WTC11 (cell line): ENCODE results near the gene CHST11. TPM values are rescaled to one million over a fixed set of nuclear protein-coding genes. Genes with fewer than 3 reads are reported as not detected.

Source experiments
- ATAC-seq: fragments of 200-7000 bp; cut with Tn5 transposase; 2 replicates; pipeline ENCODE4 v1.10.0; 2021; ENCODE audit warnings: mild to moderate bottlenecking, moderate library complexity
- CTCF ChIA-PET: fragments of 300-600 bp; sonication (Branson Sonifier 250); formaldehyde crosslinking; loops from one replicate; lab custom pipeline; 2021; ENCODE audit warnings: antibody characterized with exemption; lab: Charles Lee
- POLR2A ChIA-PET: fragments of 350-600 bp; sonication (Branson Sonifier 250); formaldehyde crosslinking; loops from one replicate; lab custom pipeline; 2021; ENCODE audit warnings: antibody characterized with exemption; lab: Charles Lee
- DNase-seq: peaks from one replicate; pipeline ENCODE4 v3.0.0; 2021; ENCODE audit warnings: low spot score
- H3K27ac Mint-ChIP-seq: 2 replicates; pipeline ENCODE4 v1.8.0; 2021; ENCODE audit warnings: mixed read lengths
- H3K27me3 Mint-ChIP-seq: 2 replicates; pipeline ENCODE4 v1.8.0; 2021; ENCODE audit warnings: low read depth, mild to moderate bottlenecking, moderate library complexity, mixed read lengths
- H3K36me3 Mint-ChIP-seq: 2 replicates; pipeline ENCODE4 v1.8.0; 2021; ENCODE audit warnings: mixed read lengths
- H3K4me1 Mint-ChIP-seq: 2 replicates; pipeline ENCODE4 v1.8.0; 2022; ENCODE audit warnings: mixed read lengths
- H3K4me3 Mint-ChIP-seq: 2 replicates; pipeline ENCODE4 v1.8.0; 2021; ENCODE audit warnings: mild to moderate bottlenecking, moderate library complexity, mixed read lengths
- H3K9me3 Mint-ChIP-seq: 2 replicates; pipeline ENCODE4 v1.8.0; 2021; ENCODE audit warnings: mixed read lengths
- ATF1 ChIP-seq: sonication (generic); formaldehyde crosslinking; IDR thresholded peaks from 2 replicates; pipeline ENCODE4 v1.8.1; 2023; ENCODE audit warnings: mild to moderate bottlenecking, moderate library complexity, missing genetic modification reagents
- ATF6 ChIP-seq: sonication (generic); formaldehyde crosslinking; IDR thresholded peaks from 2 replicates; pipeline ENCODE4 v1.8.1; 2023; ENCODE audit warnings: mild to moderate bottlenecking, missing genetic modification reagents
- CDX4 ChIP-seq: fragments of 250-450 bp; sonication (Bioruptor Pico); IDR thresholded peaks from 2 replicates; pipeline ENCODE4 v1.9.0; 2021; ENCODE audit warnings: moderate library complexity, mild to moderate bottlenecking, inconsistent platforms, borderline replicate concordance
- FOXP1 ChIP-seq: sonication (generic); formaldehyde crosslinking; IDR thresholded peaks from 2 replicates; pipeline ENCODE4 v1.8.0; 2022; ENCODE audit warnings: missing genetic modification reagents, mild to moderate bottlenecking, moderate library complexity, borderline replicate concordance
- GRHL2 ChIP-seq: fragments of 250-450 bp; sonication (Bioruptor Pico); IDR thresholded peaks from 2 replicates; pipeline ENCODE4 v1.8.0; 2022; ENCODE audit warnings: mild to moderate bottlenecking, moderate library complexity; ENCODE audit not compliant: insufficient replicate concordance, severe bottlenecking
- NFATC4 ChIP-seq: fragments of 250-450 bp; sonication (Bioruptor Pico); IDR thresholded peaks from 2 replicates; pipeline ENCODE4 v1.9.0; 2021; ENCODE audit warnings: mild to moderate bottlenecking
- TP53 ChIP-seq: sonication (generic); formaldehyde crosslinking; IDR thresholded peaks from 2 replicates; pipeline ENCODE4 v1.8.1; 2023; ENCODE audit warnings: mild to moderate bottlenecking, missing genetic modification reagents
- ZBTB43 ChIP-seq: sonication (generic); formaldehyde crosslinking; IDR thresholded peaks from 2 replicates; pipeline ENCODE4 v1.8.1; 2023; ENCODE audit warnings: mild to moderate bottlenecking, missing genetic modification reagents
- ZMAT4 ChIP-seq: fragments of 250-450 bp; sonication (Bioruptor Pico); IDR thresholded peaks from 2 replicates; pipeline ENCODE4 v1.9.0; 2021; ENCODE audit warnings: mild to moderate bottlenecking
- ZNF138 ChIP-seq: sonication (generic); formaldehyde crosslinking; conservative IDR thresholded peaks from 2 replicates; pipeline ENCODE4 v1.8.1; 2022; ENCODE audit warnings: mild to moderate bottlenecking, moderate library complexity, missing genetic modification reagents
- ZNF671 ChIP-seq: fragments of 250-450 bp; sonication (Bioruptor Pico); IDR thresholded peaks from 2 replicates; pipeline ENCODE4 v1.8.0; 2021; ENCODE audit warnings: mild to moderate bottlenecking
- total RNA-seq: library from RNA; stranded (reverse); gene quantifications from 3 replicates; pipeline ENCODE4 v1.2.3, GENCODE V29; 2021
- TF ChIP-seq, protein P1 (sequence below): fragments of 250-450 bp; sonication (Bioruptor Pico); IDR thresholded peaks from 2 replicates; pipeline ENCODE4 v1.9.0; 2021; ENCODE audit warnings: mild to moderate bottlenecking
- TF ChIP-seq, protein P2 (sequence below): fragments of 250-450 bp; sonication (Bioruptor Pico); conservative IDR thresholded peaks from 2 replicates; pipeline ENCODE4 v1.9.0; 2021; ENCODE audit warnings: mild to moderate bottlenecking
- TF ChIP-seq, protein P3 (sequence below): sonication (generic); formaldehyde crosslinking; IDR thresholded peaks from 2 replicates; pipeline ENCODE4 v1.8.1; 2022; ENCODE audit warnings: mild to moderate bottlenecking, missing genetic modification reagents, moderate library complexity, borderline replicate concordance

Gene CHST11
- total RNA-seq, 1 experiment from 2014 or later: 24.2 TPM

- H3K9me3 Mint-ChIP-seq: no peaks in the 10 kb centered on the region
- no peaks in the 10 kb centered on the region for H3K27me3 Mint-ChIP-seq
- no peak overlapping the region for H3K27ac Mint-ChIP-seq
- ChIA-PET POLR2A (no interaction called here), CTCF (no interaction called here)
- no peak overlapping the region for H3K4me3 Mint-ChIP-seq
- ATAC-seq (no peak), DNase-seq (no peak)
- H3K4me1 Mint-ChIP-seq: peaks cover 11% of the 10 kb centered on the region
- H3K36me3 Mint-ChIP-seq: no peaks in the 10 kb centered on the region
- no peak for TF ChIP-seq ZNF138
- no peak for TF ChIP-seq FOXP1 (CRISPR knock-in tag)
- no peak for TF ChIP-seq ATF1 (CRISPR knock-in tag)
- TF ChIP-seq ATF6 (CRISPR knock-in tag): no peak
- TF ChIP-seq ZMAT4 (CRISPR knock-in tag): no peak
- TF ChIP-seq, protein P1, sequence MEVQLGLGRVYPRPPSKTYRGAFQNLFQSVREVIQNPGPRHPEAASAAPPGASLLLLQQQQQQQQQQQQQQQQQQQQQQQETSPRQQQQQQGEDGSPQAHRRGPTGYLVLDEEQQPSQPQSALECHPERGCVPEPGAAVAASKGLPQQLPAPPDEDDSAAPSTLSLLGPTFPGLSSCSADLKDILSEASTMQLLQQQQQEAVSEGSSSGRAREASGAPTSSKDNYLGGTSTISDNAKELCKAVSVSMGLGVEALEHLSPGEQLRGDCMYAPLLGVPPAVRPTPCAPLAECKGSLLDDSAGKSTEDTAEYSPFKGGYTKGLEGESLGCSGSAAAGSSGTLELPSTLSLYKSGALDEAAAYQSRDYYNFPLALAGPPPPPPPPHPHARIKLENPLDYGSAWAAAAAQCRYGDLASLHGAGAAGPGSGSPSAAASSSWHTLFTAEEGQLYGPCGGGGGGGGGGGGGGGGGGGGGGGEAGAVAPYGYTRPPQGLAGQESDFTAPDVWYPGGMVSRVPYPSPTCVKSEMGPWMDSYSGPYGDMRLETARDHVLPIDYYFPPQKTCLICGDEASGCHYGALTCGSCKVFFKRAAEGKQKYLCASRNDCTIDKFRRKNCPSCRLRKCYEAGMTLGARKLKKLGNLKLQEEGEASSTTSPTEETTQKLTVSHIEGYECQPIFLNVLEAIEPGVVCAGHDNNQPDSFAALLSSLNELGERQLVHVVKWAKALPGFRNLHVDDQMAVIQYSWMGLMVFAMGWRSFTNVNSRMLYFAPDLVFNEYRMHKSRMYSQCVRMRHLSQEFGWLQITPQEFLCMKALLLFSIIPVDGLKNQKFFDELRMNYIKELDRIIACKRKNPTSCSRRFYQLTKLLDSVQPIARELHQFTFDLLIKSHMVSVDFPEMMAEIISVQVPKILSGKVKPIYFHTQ (CRISPR knock-in tag): no peak
- TF ChIP-seq CDX4 (CRISPR knock-in tag): no peak
- TF ChIP-seq GRHL2 (CRISPR knock-in tag): no peak
- TF ChIP-seq, protein P2, sequence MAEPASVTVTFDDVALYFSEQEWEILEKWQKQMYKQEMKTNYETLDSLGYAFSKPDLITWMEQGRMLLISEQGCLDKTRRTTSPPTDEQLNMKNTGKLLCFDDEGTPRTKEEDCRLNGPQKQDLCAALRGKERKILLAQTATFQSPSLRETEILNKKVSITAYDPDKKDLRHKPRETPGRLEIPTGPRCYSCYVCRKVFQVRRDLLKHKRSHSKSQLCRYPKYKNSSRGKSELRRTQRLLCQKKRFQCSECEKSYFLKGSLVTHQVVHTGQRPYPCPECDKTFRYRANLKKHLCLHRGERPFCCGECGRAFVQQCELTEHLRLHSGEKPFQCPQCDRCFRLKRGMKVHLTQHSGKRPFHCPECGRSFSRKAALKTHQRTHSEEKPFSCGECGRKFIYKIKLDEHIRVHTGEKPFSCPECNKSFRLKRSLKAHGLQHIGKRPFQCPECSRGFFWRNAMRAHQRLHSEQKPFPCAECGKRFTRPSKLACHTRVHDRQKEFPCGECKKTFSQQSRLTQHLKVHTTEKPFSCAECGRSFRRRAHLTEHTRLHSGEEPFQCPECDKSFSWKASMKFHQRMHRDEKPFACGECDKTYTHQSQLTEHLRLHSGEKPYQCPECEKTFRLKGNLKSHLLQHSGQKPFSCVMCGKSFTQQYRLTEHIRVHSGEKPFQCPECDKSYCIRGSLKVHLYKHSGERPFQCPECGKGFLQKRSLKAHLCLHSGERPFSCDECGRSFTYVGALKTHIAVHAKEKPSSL (CRISPR knock-in tag): no peak
- TF ChIP-seq ZNF671 (CRISPR knock-in tag): no peak
- no peak for TF ChIP-seq NFATC4 (CRISPR knock-in tag)
- no peak for TF ChIP-seq ZBTB43 (CRISPR knock-in tag)
- no peak for TF ChIP-seq TP53
- TF ChIP-seq, protein P3, sequence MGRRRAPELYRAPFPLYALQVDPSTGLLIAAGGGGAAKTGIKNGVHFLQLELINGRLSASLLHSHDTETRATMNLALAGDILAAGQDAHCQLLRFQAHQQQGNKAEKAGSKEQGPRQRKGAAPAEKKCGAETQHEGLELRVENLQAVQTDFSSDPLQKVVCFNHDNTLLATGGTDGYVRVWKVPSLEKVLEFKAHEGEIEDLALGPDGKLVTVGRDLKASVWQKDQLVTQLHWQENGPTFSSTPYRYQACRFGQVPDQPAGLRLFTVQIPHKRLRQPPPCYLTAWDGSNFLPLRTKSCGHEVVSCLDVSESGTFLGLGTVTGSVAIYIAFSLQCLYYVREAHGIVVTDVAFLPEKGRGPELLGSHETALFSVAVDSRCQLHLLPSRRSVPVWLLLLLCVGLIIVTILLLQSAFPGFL: no peak
These were observed 227.2 kb downstream of the CHST11 start for GRCh38 chr12:104683831-104684503.
